DND-41 (cell line): ENCODE measurements around the gene GDF9.

Experiments used
- CTCF ChIP-seq: IDR thresholded peaks from 2 replicates; pipeline ENCODE4 v1.5.1; 2012; ENCODE audit warnings: borderline replicate concordance, low read length, moderate library complexity, mild to moderate bottlenecking; ENCODE audit not compliant: poor library complexity, severe bottlenecking; ENCODE audit errors: extremely low read depth
- EZH2 ChIP-seq: IDR thresholded peaks from 3 replicates; pipeline ENCODE4 v1.6.1; 2012; ENCODE audit warnings: borderline replicate concordance, low read depth, mild to moderate bottlenecking, moderate library complexity, low read length, inconsistent platforms; ENCODE audit not compliant: severe bottlenecking

- TF ChIP-seq CTCF (no peak), EZH2 (no peak)
Measured at GRCh38 chr5:132896685-132897084, 30.4 kb upstream of the GDF9 start.
